Left ventricle myocardium inferior (tissue), 1 donor: ENCODE measurements around the gene LTF. TPM values are rescaled to one million over a fixed set of nuclear protein-coding genes. Genes with fewer than 3 reads are reported as not detected.

Experiments
- DNase-seq: peaks from one replicate; pipeline ENCODE4 v3.0.0-alpha.2; 2020
- H3K27ac ChIP-seq: fragments of 200-600 bp; replicated peaks from 2 replicates; pipeline ENCODE4 v1.8.0; 2021
- H3K27me3 ChIP-seq: fragments of 200-600 bp; 2 replicates; pipeline ENCODE4 v1.8.0; 2021; ENCODE audit warnings: low read depth
- H3K36me3 ChIP-seq: fragments of 200-600 bp; 2 replicates; pipeline ENCODE4 v1.8.0; 2021
- H3K4me1 ChIP-seq: fragments of 200-600 bp; 2 replicates; pipeline ENCODE4 v1.8.0; 2021
- H3K4me3 ChIP-seq: fragments of 200-600 bp; 2 replicates; pipeline ENCODE4 v1.8.0; 2021; ENCODE audit warnings: mild to moderate bottlenecking, moderate library complexity
- H3K9me3 ChIP-seq: fragments of 200-600 bp; replicated peaks from 2 replicates; pipeline ENCODE4 v1.8.0; 2021
- intact Hi-C: fragments of 100-400 bp; cut with micrococcal nuclease; formaldehyde crosslinking; loops from one replicate; pipeline ENCODE4 v1.11.0; 2022
- total RNA-seq: library from RNA; stranded (reverse); fragmentation: NEBNext Ultra II Directional; extraction: Animal tissue kit (Norgen Biotek cat#: 25700); gene quantifications from one replicate; pipeline ENCODE4 v1.2.1, GENCODE V29; 2021
- TF ChIP-seq, protein P1 (sequence below): fragments of 200-600 bp; IDR thresholded peaks from 2 replicates; pipeline ENCODE4 v1.8.0; 2021; ENCODE audit warnings: antibody characterized with exemption, mild to moderate bottlenecking, borderline replicate concordance
- donor health status: DM: no; HTN: yes; CAD: no; lungs with severe emphysema.

The LTF gene
- total RNA-seq, 1 donor from 2014 or later, result 2.7 TPM

DNA sequence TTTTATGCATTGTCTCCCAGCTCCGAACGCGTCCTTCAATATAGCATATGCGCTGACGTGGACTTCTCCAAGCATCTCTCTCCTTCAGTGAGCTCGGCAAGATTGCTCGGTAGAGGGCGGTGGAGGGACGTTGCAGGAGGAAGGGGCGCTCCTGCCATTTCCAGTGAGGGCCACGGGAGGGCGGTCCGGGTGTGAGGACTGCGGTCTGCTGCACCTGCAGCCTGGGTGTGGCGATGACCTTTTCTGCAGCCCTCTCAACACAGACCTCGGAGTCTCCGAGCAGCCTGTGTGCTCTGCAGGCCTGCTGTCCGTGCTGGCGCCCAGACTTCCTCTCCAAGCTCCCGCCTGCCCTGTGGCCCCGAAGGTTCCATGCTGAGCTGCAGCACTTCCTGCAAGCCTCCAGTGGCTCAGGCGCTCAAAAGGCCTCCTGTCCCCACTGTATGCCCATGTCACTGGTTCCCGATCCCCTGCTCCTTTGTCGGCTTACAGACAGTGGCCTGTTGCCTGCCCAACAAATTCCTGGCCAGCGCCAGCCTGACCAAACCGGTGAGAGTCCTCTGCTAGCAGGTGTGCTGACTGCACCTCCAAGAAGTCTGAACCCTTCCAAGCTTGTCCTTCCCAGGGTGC is 24.1 kb upstream of the LTF start:
- H3K4me1 ChIP-seq, result peaks cover 23% of the 10 kb centered on the region
- intact Hi-C loops, result loop anchor here (2.0 kb wide), 1 partner anchor 140 kb away; no protein-coding TSS in a partner anchor
- H3K4me3 ChIP-seq, result peak overlapping the region; percentile 24
- no peak overlapping the region for H3K27ac ChIP-seq
- no peaks in the 10 kb centered on the region for H3K9me3 ChIP-seq
- H3K27me3 ChIP-seq, result no peaks in the 10 kb centered on the region
- TF ChIP-seq, protein P1, sequence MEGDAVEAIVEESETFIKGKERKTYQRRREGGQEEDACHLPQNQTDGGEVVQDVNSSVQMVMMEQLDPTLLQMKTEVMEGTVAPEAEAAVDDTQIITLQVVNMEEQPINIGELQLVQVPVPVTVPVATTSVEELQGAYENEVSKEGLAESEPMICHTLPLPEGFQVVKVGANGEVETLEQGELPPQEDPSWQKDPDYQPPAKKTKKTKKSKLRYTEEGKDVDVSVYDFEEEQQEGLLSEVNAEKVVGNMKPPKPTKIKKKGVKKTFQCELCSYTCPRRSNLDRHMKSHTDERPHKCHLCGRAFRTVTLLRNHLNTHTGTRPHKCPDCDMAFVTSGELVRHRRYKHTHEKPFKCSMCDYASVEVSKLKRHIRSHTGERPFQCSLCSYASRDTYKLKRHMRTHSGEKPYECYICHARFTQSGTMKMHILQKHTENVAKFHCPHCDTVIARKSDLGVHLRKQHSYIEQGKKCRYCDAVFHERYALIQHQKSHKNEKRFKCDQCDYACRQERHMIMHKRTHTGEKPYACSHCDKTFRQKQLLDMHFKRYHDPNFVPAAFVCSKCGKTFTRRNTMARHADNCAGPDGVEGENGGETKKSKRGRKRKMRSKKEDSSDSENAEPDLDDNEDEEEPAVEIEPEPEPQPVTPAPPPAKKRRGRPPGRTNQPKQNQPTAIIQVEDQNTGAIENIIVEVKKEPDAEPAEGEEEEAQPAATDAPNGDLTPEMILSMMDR, result peak; percentile 99
- DNase-seq, result peak; percentile 88
- no peaks in the 10 kb centered on the region for H3K36me3 ChIP-seq

DNA sequence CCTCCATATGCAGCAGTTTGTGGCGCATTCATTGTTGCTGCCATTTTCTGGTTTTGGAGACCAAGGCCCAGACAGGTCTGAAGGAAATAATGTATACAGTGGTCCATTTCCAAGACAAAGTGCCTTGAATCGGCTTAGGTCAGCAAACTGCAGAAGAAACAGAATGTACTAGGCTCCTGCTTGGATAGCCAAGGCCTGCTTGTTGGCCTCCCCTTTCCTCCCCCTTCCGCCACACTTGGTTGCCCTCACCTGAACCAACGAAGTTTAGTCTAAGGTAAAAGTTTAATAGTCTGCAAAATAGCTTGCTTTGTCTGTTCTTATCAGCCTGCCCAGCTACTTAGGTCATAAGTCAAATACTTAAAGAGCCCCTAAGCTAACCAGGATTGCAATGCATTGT is 21.1 kb upstream of the LTF start:
- DNase-seq, result no peak
- Histone ChIP-seq H3K27me3 (no peaks in the 10 kb centered on the region), H3K4me1 (peaks cover 15% of the 10 kb centered on the region), H3K27ac (no peak overlapping the region), H3K4me3 (no peak overlapping the region), H3K9me3 (no peaks in the 10 kb centered on the region), H3K36me3 (no peaks in the 10 kb centered on the region)
- TF ChIP-seq, protein P1, result no peak
- intact Hi-C loops, result no loop called here

DNA sequence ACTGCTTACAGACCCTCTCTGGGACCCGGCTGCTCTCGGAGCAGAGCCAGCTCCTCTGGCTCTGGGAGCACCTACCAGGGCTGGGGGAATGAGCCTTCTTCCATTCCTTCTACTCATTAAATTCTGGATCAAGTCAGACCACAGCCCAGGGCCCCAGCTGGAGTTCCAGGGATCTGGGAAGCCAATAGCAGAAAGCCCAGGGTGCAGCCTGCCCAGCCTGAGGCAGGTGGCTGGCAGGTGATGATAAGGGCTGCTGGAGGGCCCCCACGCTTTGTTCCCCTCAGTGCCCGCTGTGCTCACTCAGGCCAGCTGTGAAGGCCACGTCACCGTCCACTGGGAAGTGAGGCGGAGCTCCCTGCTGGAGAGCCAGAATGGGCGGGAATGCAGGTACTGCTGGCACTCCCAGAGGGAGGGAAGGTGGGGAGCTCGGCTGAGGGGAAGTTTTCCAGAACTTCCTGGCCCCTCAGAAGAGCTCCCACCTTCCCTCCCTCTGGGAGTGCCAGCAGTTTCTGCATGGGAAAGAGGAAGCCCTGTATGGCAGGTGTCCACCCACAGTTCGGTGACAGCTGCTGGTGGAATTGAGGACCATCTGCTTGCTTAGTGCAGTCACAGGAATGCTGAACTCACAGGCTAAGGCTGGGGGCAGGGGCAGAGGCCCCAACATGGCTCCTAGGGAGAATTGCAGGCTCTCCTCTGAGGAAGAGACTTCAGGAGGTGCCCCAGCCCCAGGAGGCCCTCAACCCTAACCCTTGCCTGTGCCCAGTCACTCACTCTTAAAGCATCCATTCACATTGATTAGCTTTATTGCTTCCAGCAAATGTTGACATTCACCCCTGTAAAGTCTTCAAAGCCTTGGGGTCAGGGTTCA is 20.4 kb upstream of the LTF start:
- Histone ChIP-seq H3K36me3 (no peaks in the 10 kb centered on the region), H3K9me3 (no peaks in the 10 kb centered on the region), H3K27ac (no peak overlapping the region), H3K27me3 (no peaks in the 10 kb centered on the region), H3K4me3 (no peak overlapping the region), H3K4me1 (peaks cover 11% of the 10 kb centered on the region)
- TF ChIP-seq, protein P1, result no peak
- intact Hi-C loops, result no loop called here
- DNase-seq, result no peak

DNA sequence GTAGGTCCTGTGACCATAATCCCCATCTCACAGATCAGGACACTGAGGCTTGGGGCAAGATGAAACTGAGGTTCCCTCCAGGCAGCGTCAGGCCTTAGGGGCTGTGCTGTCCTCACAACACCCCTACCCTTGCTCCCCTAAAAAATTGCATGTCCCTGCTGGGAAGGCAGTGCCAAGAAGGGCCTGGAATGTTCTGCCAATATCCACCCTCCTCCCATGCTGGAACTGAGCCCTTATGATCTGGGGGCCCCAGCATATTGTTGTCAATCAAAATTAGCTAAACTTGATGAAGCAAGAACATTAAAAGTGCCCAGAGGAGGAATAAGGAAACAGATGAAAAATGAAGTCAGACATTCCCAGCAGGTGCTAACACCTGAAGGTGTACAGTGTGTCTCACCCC is 19.7 kb upstream of the LTF start:
- TF ChIP-seq, protein P1, result no peak
- intact Hi-C loops, result no loop called here
- no peak overlapping the region for H3K4me3 ChIP-seq

DNA sequence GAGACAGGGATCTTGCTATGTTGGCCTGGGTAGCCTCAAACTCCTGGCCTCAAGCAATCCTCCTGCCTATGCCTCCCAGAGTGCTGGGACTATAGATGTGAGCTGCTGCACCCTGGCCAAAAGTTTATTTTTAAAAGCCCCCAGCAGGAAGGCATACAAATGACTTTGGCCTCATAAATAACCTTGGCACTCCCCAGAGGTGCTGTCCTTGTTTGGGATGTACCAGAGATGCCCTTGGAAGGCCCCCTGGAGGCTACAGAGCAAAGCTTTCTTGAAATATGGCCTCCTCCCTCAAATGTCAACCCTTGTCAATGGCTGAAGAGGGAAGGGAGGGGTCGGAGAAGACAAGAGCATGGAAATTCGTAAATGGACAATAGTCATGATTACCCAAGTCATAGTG is 19.1 kb upstream of the LTF start:
- TF ChIP-seq, protein P1, result peak; percentile 10
- Histone ChIP-seq H3K4me3 (no peak overlapping the region), H3K9me3 (no peaks in the 10 kb centered on the region), H3K27me3 (no peaks in the 10 kb centered on the region), H3K27ac (no peak overlapping the region), H3K4me1 (peaks cover 6% of the 10 kb centered on the region), H3K36me3 (no peaks in the 10 kb centered on the region)
- intact Hi-C loops, result no loop called here
- DNase-seq, result no peak

More for the DNA sequence above, 19.7 kb upstream of the LTF start:
- Histone ChIP-seq H3K27me3 (no peaks in the 10 kb centered on the region), H3K27ac (no peak overlapping the region), H3K4me1 (peaks cover 11% of the 10 kb centered on the region), H3K36me3 (no peaks in the 10 kb centered on the region), H3K9me3 (no peaks in the 10 kb centered on the region)
- DNase-seq, result no peak
